Ovary (tissue), 9 donors: ENCODE results near the gene PDZRN3. TPM values are rescaled to one million over a fixed set of nuclear protein-coding genes. Genes with fewer than 3 reads are reported as not detected.
"Not testable (repeated sequence)": the region's sequence is repeated elsewhere in the genome, so short reads cannot be mapped to it uniquely, and the experiment has no call there.

ENCODE experiments used
- DNase-seq, 5 donors: peaks; one replicate each; pipeline ENCODE4 v3.0.0-alpha.2; 2019 to 2020
- H3K27ac ChIP-seq, 2 donors: fragments of 200-600 bp; one replicate each; pipeline versions ENCODE4 v1.5.1 to v1.8.0; 2019 to 2022
- H3K27me3 ChIP-seq: fragments of 200-600 bp; one replicate; pipeline ENCODE4 v1.8.0; 2022
- H3K36me3 ChIP-seq: fragments of 200-600 bp; sonication (generic); one replicate; pipeline ENCODE4 v1.5.1; 2019
- H3K4me1 ChIP-seq: one replicate; pipeline ENCODE4 v1.8.1; 2013; ENCODE audit warnings: mild to moderate bottlenecking, moderate library complexity; ENCODE audit not compliant: insufficient read depth
- H3K4me3 ChIP-seq: fragments of 200-600 bp; sonication (generic); one replicate; pipeline ENCODE4 v1.5.1; 2017
- H3K9me3 ChIP-seq, 2 donors: fragments of 200-600 bp in 1 of 2; sonication (generic) in 1 of 2; one replicate each; pipeline versions ENCODE4 v1.5.1 to v1.8.1; 2013 to 2019; ENCODE audit warnings: mild to moderate bottlenecking in 1 of 2, moderate library complexity in 1 of 2
- EP300 ChIP-seq: sonication (generic); formaldehyde crosslinking; IDR thresholded peaks from one replicate; pipeline ENCODE4 v1.6.1; 2017; ENCODE audit warnings: antibody characterized with exemption
- POLR2A ChIP-seq: fragments of 450-650 bp; IDR thresholded peaks from one replicate; pipeline ENCODE4 v1.6.1; 2017; ENCODE audit warnings: antibody characterized with exemption, mild to moderate bottlenecking, moderate library complexity
- WGBS, 3 donors: extraction: QIAGEN DNeasy Blood & Tissue Kit in 1 of 3; methylation state at CpG; one replicate each; pipeline versions ENCODE4 v1.1.5 to v1.1.7; 2013 to 2017; 5-methylcytosine and 5-hydroxymethylcytosine counted together
- intact Hi-C, 4 donors: fragments of 100-400 bp; cut with DNase I; formaldehyde crosslinking; loops; one replicate each; pipeline versions ENCODE4 v1.11.0 to v1.15.1; 2022 to 2023
- polyA plus RNA-seq, 2 donors: library from polyadenylated mRNA; stranded (reverse); fragments of 200-250 nt in 1 of 2; fragments of 350-450 nt in 1 of 2; fragmentation: Illumina TruSeq in 1 of 2; extraction: RNeasy Lipid Tissue Mini Kit (QIAGEN cat#74804) in 1 of 2; gene quantifications; one replicate each; pipeline ENCODE4 v1.2.3, GENCODE V29; 2013 to 2014
- total RNA-seq, 7 donors: library from RNA; depleted of rRNA in 2 of 7; stranded (reverse); fragments of >200 nt in 2 of 7; fragmentation: NEBNext Ultra II Directional in 3 of 7; extraction: Animal tissue kit (Norgen Biotek cat#: 25700) in 3 of 7; gene quantifications; one replicate each; pipeline versions ENCODE4 v1.1.0 to v1.2.4, GENCODE V29; 2016 to 2023
- TF ChIP-seq, protein P1 (sequence below), 3 donors: fragments of 450-650 bp in 2 of 3; fragments of 200-600 bp in 1 of 3; IDR thresholded peaks; one replicate each; pipeline versions ENCODE4 v1.5.1 to v1.8.0; 2016 to 2022; ENCODE audit warnings: antibody characterized with exemption in 3 of 3, mild to moderate bottlenecking in 1 of 3
- donor health status: DM: no; HTN: no; CAD: no; lungs with moderate emphysema.
- donor health status: DM: no; HTN: no; CAD: no.
- donor health status: Bipolar disorder and iron deficiency.
- donor health status: DM: yes; HTN: yes; CAD: no.
- donor health status: DM: no; HTN: no; CAD: no.
- donor health status: DM: yes; HTN: yes; CAD: no.

PDZRN3 gene
- total and polyA plus RNA-seq, 9 donors = 68.1 to 161 (median 102) TPM

DNA sequence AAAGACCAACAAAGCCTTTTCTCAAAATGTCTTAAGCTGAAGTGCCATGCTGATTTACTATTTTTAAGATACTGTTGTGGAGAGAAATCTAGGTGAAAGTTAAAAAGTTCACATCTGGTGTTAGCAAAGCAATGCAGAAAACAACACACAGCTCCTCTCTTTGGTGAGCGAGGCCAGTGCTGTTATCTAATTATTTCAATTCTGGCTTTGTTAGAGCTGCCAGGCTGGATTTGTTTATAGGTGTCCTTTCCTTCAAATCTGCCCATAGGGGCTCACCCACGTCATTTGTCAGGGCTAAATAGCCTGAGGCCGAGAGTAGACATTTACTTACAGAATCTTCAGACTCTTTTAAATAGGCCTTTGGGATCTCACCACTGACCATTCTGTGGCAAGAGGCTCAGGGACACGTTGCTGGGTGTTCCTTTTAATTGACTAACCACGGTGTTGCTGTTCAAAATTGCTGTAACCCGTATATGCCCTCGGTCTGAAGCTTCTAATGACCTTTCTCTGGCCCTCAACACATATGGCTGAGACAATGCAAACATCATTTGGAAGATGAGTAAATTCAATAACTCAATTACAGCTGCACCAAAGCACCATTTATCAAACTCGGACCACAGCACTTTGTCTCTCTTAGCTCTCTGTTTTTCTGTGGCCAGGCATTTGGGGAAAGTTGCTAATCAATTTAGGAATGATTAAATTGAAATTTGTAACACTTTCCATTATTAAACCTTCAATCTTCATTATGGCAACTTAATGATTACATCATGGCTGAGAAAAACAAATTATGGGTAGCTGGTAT, 152.6 kb downstream of the PDZRN3 start:
- peak overlapping the region in 1 of 2 donors; percentile 70 for H3K27ac ChIP-seq
- intact Hi-C loops = no loop called here
- WGBS, 3 donors = 14 to 32% (median 25%) methylated on average over 8 of the region's 8 CpGs

GRCh38 chr3:73470860-73471259, 153.9 kb downstream of the PDZRN3 start:
- H3K9me3 ChIP-seq = no peaks in the 10 kb centered on the region
- TF ChIP-seq, protein P1, sequence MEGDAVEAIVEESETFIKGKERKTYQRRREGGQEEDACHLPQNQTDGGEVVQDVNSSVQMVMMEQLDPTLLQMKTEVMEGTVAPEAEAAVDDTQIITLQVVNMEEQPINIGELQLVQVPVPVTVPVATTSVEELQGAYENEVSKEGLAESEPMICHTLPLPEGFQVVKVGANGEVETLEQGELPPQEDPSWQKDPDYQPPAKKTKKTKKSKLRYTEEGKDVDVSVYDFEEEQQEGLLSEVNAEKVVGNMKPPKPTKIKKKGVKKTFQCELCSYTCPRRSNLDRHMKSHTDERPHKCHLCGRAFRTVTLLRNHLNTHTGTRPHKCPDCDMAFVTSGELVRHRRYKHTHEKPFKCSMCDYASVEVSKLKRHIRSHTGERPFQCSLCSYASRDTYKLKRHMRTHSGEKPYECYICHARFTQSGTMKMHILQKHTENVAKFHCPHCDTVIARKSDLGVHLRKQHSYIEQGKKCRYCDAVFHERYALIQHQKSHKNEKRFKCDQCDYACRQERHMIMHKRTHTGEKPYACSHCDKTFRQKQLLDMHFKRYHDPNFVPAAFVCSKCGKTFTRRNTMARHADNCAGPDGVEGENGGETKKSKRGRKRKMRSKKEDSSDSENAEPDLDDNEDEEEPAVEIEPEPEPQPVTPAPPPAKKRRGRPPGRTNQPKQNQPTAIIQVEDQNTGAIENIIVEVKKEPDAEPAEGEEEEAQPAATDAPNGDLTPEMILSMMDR (IDR thresholded peaks at IDR 0.05) = no peak
- no peak for TF ChIP-seq EP300
- TF ChIP-seq POLR2A = no peak
- H3K4me3 ChIP-seq = no peak overlapping the region
- 62 to 69% (median 67%) methylated on average over 4 of the region's 4 CpGs for WGBS, 3 donors
- DNase-seq = no peak
- intact Hi-C loops = no loop called here
- H3K4me1 ChIP-seq = peaks cover 18% of the 10 kb centered on the region
- peak overlapping the region in 1 of 2 donors; percentile 70 for H3K27ac ChIP-seq
- H3K36me3 ChIP-seq = no peaks in the 10 kb centered on the region
- H3K27me3 ChIP-seq = no peaks in the 10 kb centered on the region

More for the DNA sequence above, 152.6 kb downstream of the PDZRN3 start:
- no peaks in the 10 kb centered on the region for H3K36me3 ChIP-seq
- DNase-seq = peak in 1 of 5 donors; percentile 35
- peaks cover 15% of the 10 kb centered on the region for H3K4me1 ChIP-seq
- no peak for TF ChIP-seq EP300
- TF ChIP-seq POLR2A = no peak
- TF ChIP-seq, protein P1 (IDR thresholded peaks at IDR 0.05) = no peak
- H3K27me3 ChIP-seq = no peaks in the 10 kb centered on the region
- no peaks in the 10 kb centered on the region for H3K9me3 ChIP-seq
- no peak overlapping the region for H3K4me3 ChIP-seq

DNA sequence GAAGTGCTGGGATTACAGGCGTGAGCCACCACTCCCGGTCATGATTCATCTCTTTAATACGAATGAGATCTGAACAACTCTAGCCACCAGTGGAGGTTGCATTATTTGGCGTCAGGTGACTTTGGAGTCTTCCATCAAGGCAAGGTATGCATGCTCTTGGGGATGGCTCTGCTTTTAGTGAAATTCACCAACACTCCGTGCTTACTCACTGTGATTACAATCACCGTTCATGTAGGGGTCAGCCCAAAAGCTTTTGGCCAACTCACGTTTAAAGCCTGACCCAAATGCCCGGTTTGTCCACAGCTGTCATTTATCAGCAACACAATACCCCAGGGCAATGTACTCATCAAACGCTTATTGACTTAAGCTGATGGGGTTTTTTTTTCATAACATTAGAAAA, 155.4 kb downstream of the PDZRN3 start:
- TF ChIP-seq, protein P1 (IDR thresholded peaks at IDR 0.05) = no peak
- TF ChIP-seq POLR2A (no peak), EP300 (no peak)
- 93 to 94% (median 94%) methylated on average over 9 of the region's 9 CpGs for WGBS, 3 donors
- Histone ChIP-seq H3K27ac (no peak overlapping the region), H3K27me3 (no peaks in the 10 kb centered on the region), H3K36me3 (no peaks in the 10 kb centered on the region), H3K4me1 (peaks cover 18% of the 10 kb centered on the region), H3K4me3 (no peak overlapping the region), H3K9me3 (no peaks in the 10 kb centered on the region)
- intact Hi-C loops = no loop called here
- DNase-seq = no peak

DNA sequence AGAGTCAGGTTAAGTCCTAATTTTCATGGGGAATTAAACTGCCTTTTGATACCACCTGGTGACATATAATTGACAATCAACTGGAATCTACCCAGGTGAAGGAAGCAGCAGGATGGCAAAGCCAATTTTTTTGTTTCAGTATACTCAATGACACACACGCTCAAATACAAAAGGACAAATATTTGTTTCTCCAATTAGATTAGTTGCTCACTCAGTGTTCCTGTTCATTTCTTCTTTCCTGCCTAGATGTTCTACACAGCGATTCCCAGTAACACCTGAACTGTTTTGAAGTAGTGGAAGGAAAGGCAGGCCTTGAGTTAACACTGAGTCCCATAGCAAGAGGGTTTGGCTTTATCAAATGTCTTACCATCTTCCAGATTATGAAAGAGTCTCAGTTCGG, 157.5 kb downstream of the PDZRN3 start:
- H3K27me3 ChIP-seq = no peaks in the 10 kb centered on the region
- no peaks in the 10 kb centered on the region for H3K9me3 ChIP-seq
- H3K36me3 ChIP-seq = no peaks in the 10 kb centered on the region
- H3K4me1 ChIP-seq = peaks cover 13% of the 10 kb centered on the region
- H3K4me3 ChIP-seq = no peak overlapping the region
- TF ChIP-seq POLR2A (no peak), EP300 (no peak)
- H3K27ac ChIP-seq = peak overlapping the region in 1 of 2 donors; percentile 46
- 80 to 86% (median 81%) methylated on average over 3 of the region's 3 CpGs for WGBS, 3 donors
- no peak for DNase-seq
- intact Hi-C loops = no loop called here

DNA sequence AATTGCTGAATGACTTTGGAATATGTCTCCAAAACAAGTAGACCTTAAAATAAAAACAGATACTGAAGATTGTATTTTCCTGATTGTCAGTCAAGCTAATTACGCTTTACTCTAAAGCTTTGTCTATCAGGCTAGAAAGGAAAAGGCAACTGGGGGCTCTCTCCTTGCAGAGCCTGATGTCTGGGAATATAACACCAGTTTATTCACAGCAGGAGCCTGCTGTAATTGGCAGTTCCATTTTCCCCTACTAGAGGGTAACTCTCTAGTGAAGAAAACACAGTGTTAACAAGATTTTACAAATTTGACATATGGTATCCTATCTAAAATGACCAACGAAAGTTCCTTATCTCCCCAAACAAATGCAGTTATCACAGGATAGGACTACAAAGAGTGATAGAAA, 158.8 kb downstream of the PDZRN3 start:
- peaks cover 8% of the 10 kb centered on the region for H3K4me1 ChIP-seq
- WGBS, 3 donors = 65 to 72% (median 69%) methylated on average over 2 of the region's 2 CpGs
- H3K36me3 ChIP-seq = no peaks in the 10 kb centered on the region
- H3K27ac ChIP-seq = no peak overlapping the region
- H3K4me3 ChIP-seq = no peak overlapping the region
- intact Hi-C loops = no loop called here
- no peaks in the 10 kb centered on the region for H3K27me3 ChIP-seq
- no peak for TF ChIP-seq EP300
- TF ChIP-seq, protein P1 (IDR thresholded peaks at IDR 0.05) = no peak
- TF ChIP-seq POLR2A = no peak
- H3K9me3 ChIP-seq = no peaks in the 10 kb centered on the region
- no peak for DNase-seq

- 82 to 86% (median 85%) methylated on average over 5 of the region's 5 CpGs for WGBS, 3 donors
- peak overlapping the region in 1 of 2 donors; percentile 15 for H3K27ac ChIP-seq
- H3K27me3 ChIP-seq, H3K36me3 ChIP-seq, H3K4me3 ChIP-seq, H3K9me3 ChIP-seq, H3K4me1 ChIP-seq, intact Hi-C loops, DNase-seq: not testable (repeated sequence)
Measured at GRCh38 chr3:73464126-73464525, 160.6 kb downstream of the PDZRN3 start.
